HEK293T (cell line): Measurements from ENCODE around the gene PLA2G3.

ENCODE experiments used
- ELF4 ChIP-seq: fragments of 450-650 bp; IDR thresholded peaks from 2 replicates; pipeline ENCODE4 v1.6.1; 2017; ENCODE audit warnings: antibody characterized with exemption
- L3MBTL2 ChIP-seq: fragments of 450-650 bp; conservative IDR thresholded peaks from 2 replicates; pipeline ENCODE4 v1.6.1; 2016; ENCODE audit warnings: mild to moderate bottlenecking
- SP1 ChIP-seq: fragments of 450-650 bp; IDR thresholded peaks from 2 replicates; pipeline ENCODE4 v1.6.1; 2017
- SUZ12 ChIP-seq: fragments of 450-650 bp; IDR thresholded peaks from 2 replicates; pipeline ENCODE4 v1.6.1; 2016; ENCODE audit warnings: mild to moderate bottlenecking
- TARDBP ChIP-seq: fragments of 450-650 bp; IDR thresholded peaks from 2 replicates; pipeline ENCODE4 v1.6.1; 2016

DNA sequence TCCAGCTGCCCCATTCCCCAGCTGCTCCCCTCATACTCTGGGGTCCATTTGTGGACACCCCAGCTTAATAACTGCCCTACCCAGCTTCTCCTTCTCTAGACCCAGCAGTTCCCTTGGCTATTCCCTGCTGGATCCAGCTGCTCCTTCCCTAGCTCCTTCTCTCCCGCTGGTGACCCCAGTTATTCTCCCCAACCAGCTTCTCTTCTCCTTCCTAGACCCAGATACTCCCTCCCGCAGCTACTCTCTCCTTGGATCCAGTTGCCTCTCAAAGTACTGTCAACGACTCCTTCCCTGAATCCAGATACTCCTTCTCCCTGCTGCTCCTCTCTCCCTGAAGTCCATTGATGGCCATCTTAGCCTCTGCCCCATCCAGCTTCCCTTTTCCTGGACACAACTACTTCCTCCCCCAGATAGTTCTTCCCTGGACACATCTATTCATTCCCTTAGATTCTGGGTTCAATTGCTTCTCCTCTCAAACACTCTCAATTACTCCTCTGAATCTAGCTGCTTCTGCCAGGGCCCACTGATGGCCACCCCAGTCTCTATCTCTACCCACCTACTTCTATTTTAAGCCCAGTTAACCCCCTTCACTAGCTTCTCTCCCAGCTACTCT is 44.6 kb downstream of the PLA2G3 start:
- no peak for TF ChIP-seq SP1
- no peak for TF ChIP-seq TARDBP
- no peak for TF ChIP-seq ELF4
- no peak for TF ChIP-seq SUZ12
- TF ChIP-seq L3MBTL2: no peak
